Liver (tissue), 3 donors: ENCODE data around the gene TRDN.

ENCODE experiments used
- ATF3 ChIP-seq: IDR thresholded peaks from 2 replicates; pipeline ENCODE4 v1.6.1; 2016; ENCODE audit warnings: antibody characterized with exemption
- CTCF ChIP-seq: fragments of 150-350 bp; IDR thresholded peaks from 2 replicates; pipeline ENCODE4 v1.5.1; 2017; ENCODE audit warnings: improper control_type of control experiment, low read depth, low read length; ENCODE audit not compliant: missing input control
- EGR1 ChIP-seq, 2 donors: IDR thresholded peaks; 2 replicates each; pipeline ENCODE4 v1.6.1; 2016 to 2018; ENCODE audit warnings: antibody characterized with exemption in 2 of 2, low read depth in 2 of 2
- FOXA1 ChIP-seq: IDR thresholded peaks from 2 replicates; pipeline ENCODE4 v1.6.1; 2016; ENCODE audit warnings: antibody characterized with exemption
- JUND ChIP-seq, 2 donors: IDR thresholded peaks; 2 replicates each; pipeline ENCODE4 v1.6.1; 2016; ENCODE audit warnings: antibody characterized with exemption in 2 of 2
- MAX ChIP-seq: IDR thresholded peaks from 2 replicates; pipeline ENCODE4 v1.6.1; 2016; ENCODE audit warnings: antibody characterized with exemption
- NR2F2 ChIP-seq: IDR thresholded peaks from 2 replicates; pipeline ENCODE4 v1.6.1; 2016; ENCODE audit warnings: antibody characterized with exemption
- RAD21 ChIP-seq, 2 donors: IDR thresholded peaks; 2 replicates each; pipeline ENCODE4 v1.6.1; 2016; ENCODE audit warnings: antibody characterized with exemption in 2 of 2, mild to moderate bottlenecking in 2 of 2
- RXRA ChIP-seq, 2 donors: IDR thresholded peaks; 2 replicates each; pipeline ENCODE4 v1.6.1; 2017 to 2018; ENCODE audit warnings: antibody characterized with exemption in 2 of 2, mild to moderate bottlenecking in 1 of 2
- SP1 ChIP-seq: IDR thresholded peaks from 2 replicates; pipeline ENCODE4 v1.6.1; 2018; ENCODE audit warnings: antibody characterized with exemption, mild to moderate bottlenecking
- TAF1 ChIP-seq: conservative IDR thresholded peaks from 2 replicates; pipeline ENCODE4 v1.6.1; 2016; ENCODE audit warnings: antibody characterized with exemption, mild to moderate bottlenecking
- YY1 ChIP-seq: IDR thresholded peaks from 2 replicates; pipeline ENCODE4 v1.6.1; 2016; ENCODE audit warnings: antibody characterized with exemption, mild to moderate bottlenecking
- ZBTB33 ChIP-seq: IDR thresholded peaks from 2 replicates; pipeline ENCODE4 v1.6.1; 2016; ENCODE audit warnings: antibody characterized with exemption
- donor health status: healthy.
- donor health status: healthy.

GRCh38 chr6:123619156-123619555, 17.6 kb downstream of the TRDN start:
- TF ChIP-seq ATF3, result no peak
- TF ChIP-seq CTCF, result no peak
- no peak for TF ChIP-seq YY1
- TF ChIP-seq EGR1 (IDR thresholded peaks at IDR 0.05; ENCODE audit: low read depth in 2 of 2), result no peak
- TF ChIP-seq FOXA1, result no peak
- no peak for TF ChIP-seq RXRA (IDR thresholded peaks at IDR 0.05)
- no peak for TF ChIP-seq MAX
- no peak for TF ChIP-seq RAD21 (IDR thresholded peaks at IDR 0.05)
- no peak for TF ChIP-seq ZBTB33
- TF ChIP-seq TAF1, result no peak
- TF ChIP-seq JUND (IDR thresholded peaks at IDR 0.05), result no peak
- no peak for TF ChIP-seq SP1
- no peak for TF ChIP-seq NR2F2
